Stimulated activated CD4-positive, alpha-beta T cell treated with anti-CD3 and anti-CD28 coated beads, TNF-alpha, amount 100 ng/mL, for 48 hours (primary cell): ENCODE results near the gene ACE.

Experiments
- DNase-seq, 3 donors: peaks; one replicate each; pipeline ENCODE4 v3.0.0-alpha.2; 2020; ENCODE audit warnings: low read depth in 3 of 3

Gene ACE

GRCh38 chr17:63476854-63477479 lies at the start of gene ACE:
ACE (plus strand) TSS chr17:63477061; CDS start chr17:63477095, 34 bp downstream.
- DNase-seq: peak in 2 of 3 donors; percentile 7 to 35

GRCh38 chr17:63429766-63430165 lies 47.1 kb upstream of the ACE start:
- no peak for DNase-seq

GRCh38 chr17:63430223-63430622 lies 46.6 kb upstream of the ACE start:
- DNase-seq: no peak

GRCh38 chr17:63431618-63431938 lies 45.3 kb upstream of the ACE start:
- no peak for DNase-seq

- no peak for DNase-seq
Observed at GRCh38 chr17:63431939-63432804, 44.7 kb upstream of the ACE start.

GRCh38 chr17:63433746-63434591 lies 42.9 kb upstream of the ACE start:
- no peak for DNase-seq

- no peak for DNase-seq
Observed at GRCh38 chr17:63434951-63435571, 41.8 kb upstream of the ACE start.

- no peak for DNase-seq
Observed at GRCh38 chr17:63435681-63436522, 41.0 kb upstream of the ACE start.

- no peak for DNase-seq
Observed at GRCh38 chr17:63436523-63437110, 40.2 kb upstream of the ACE start.

- DNase-seq: no peak
Observed at GRCh38 chr17:63437287-63438091, 39.4 kb upstream of the ACE start.

GRCh38 chr17:63438092-63439051 lies 38.5 kb upstream of the ACE start:
- no peak for DNase-seq

GRCh38 chr17:63439687-63440086 lies 37.2 kb upstream of the ACE start:
- no peak for DNase-seq

- DNase-seq: no peak
Observed at GRCh38 chr17:63440127-63440769, 36.6 kb upstream of the ACE start.

GRCh38 chr17:63440770-63441335 lies 36.0 kb upstream of the ACE start:
- DNase-seq: no peak

GRCh38 chr17:63441654-63442053 lies 35.2 kb upstream of the ACE start:
- no peak for DNase-seq

- no peak for DNase-seq
Observed at GRCh38 chr17:63442074-63442473, 34.8 kb upstream of the ACE start.

GRCh38 chr17:63442549-63443035 lies 34.3 kb upstream of the ACE start:
- no peak for DNase-seq

GRCh38 chr17:63443053-63443452 lies 33.8 kb upstream of the ACE start:
- DNase-seq: no peak
